Liver (tissue), 9 donors: ENCODE measurements around the gene ZBTB12. TPM values are rescaled to one million over a fixed set of nuclear protein-coding genes. Genes with fewer than 3 reads are reported as not detected.

Experiments
- DNase-seq: peaks from one replicate; pipeline ENCODE4 v3.0.0-alpha.2; 2017; ENCODE audit warnings: low spot score
- H3K27ac ChIP-seq, 2 donors: one replicate each; pipeline ENCODE4 v1.7.0; 2013; ENCODE audit warnings: inconsistent platforms in 2 of 2, low read length in 2 of 2, control low read depth in 1 of 2, low read depth in 1 of 2, mild to moderate bottlenecking in 1 of 2
- H3K27me3 ChIP-seq, 4 donors: one replicate each; pipeline versions ENCODE4 v1.6.1 to v1.7.0; 2013; ENCODE audit warnings: low read length in 3 of 4, inconsistent platforms in 1 of 4, mild to moderate bottlenecking in 1 of 4, moderate library complexity in 1 of 4; ENCODE audit not compliant: control insufficient read depth in 4 of 4, insufficient read depth in 4 of 4
- H3K36me3 ChIP-seq, 4 donors: one replicate each; pipeline versions ENCODE4 v1.6.1 to v1.7.0; 2013; ENCODE audit warnings: low read length in 3 of 4, mild to moderate bottlenecking in 3 of 4, low read depth in 1 of 4, moderate library complexity in 1 of 4; ENCODE audit not compliant: control insufficient read depth in 4 of 4, insufficient read depth in 3 of 4
- H3K4me1 ChIP-seq, 4 donors: one replicate each; pipeline versions ENCODE4 v1.6.1 to v1.7.0; 2013; ENCODE audit warnings: low read length in 3 of 4, mild to moderate bottlenecking in 3 of 4, moderate library complexity in 1 of 4; ENCODE audit not compliant: control insufficient read depth in 4 of 4, insufficient read depth in 4 of 4
- H3K4me3 ChIP-seq, 3 donors: one replicate each; pipeline versions ENCODE4 v1.6.1 to v1.7.0; 2013; ENCODE audit warnings: low read length in 3 of 3, control low read depth in 1 of 3, low read depth in 1 of 3, mild to moderate bottlenecking in 1 of 3
- H3K9ac ChIP-seq, 2 donors: one replicate each; pipeline ENCODE4 v1.7.0; 2013; ENCODE audit warnings: low read length in 2 of 2, mild to moderate bottlenecking in 2 of 2, moderate library complexity in 2 of 2, control low read depth in 1 of 2, low read depth in 1 of 2
- H3K9me3 ChIP-seq, 4 donors: one replicate each; pipeline versions ENCODE4 v1.6.1 to v1.7.0; 2013; ENCODE audit warnings: low read length in 3 of 4; ENCODE audit not compliant: control insufficient read depth in 4 of 4
- EGR1 ChIP-seq, 2 donors: IDR thresholded peaks; 2 replicates each; pipeline ENCODE4 v1.6.1; 2016 to 2018; ENCODE audit warnings: antibody characterized with exemption in 2 of 2, low read depth in 2 of 2
- FOXA1 ChIP-seq: IDR thresholded peaks from 2 replicates; pipeline ENCODE4 v1.6.1; 2016; ENCODE audit warnings: antibody characterized with exemption
- FOXA2 ChIP-seq: IDR thresholded peaks from 2 replicates; pipeline ENCODE4 v1.6.1; 2016; ENCODE audit warnings: antibody characterized with exemption
- GABPA ChIP-seq, 2 donors: IDR thresholded peaks in 1 of 2; conservative IDR thresholded peaks in 1 of 2; 2 replicates each; pipeline ENCODE4 v1.6.1; 2016; ENCODE audit warnings: antibody characterized with exemption in 2 of 2, mild to moderate bottlenecking in 1 of 2, moderate library complexity in 1 of 2
- HNF4A ChIP-seq, 2 donors: conservative IDR thresholded peaks; 2 replicates each; pipeline ENCODE4 v1.6.1; 2016; ENCODE audit warnings: antibody characterized with exemption in 2 of 2, mild to moderate bottlenecking in 2 of 2
- HNF4G ChIP-seq: IDR thresholded peaks from 2 replicates; pipeline ENCODE4 v1.6.1; 2016; ENCODE audit warnings: antibody characterized with exemption
- JUND ChIP-seq, 2 donors: IDR thresholded peaks; 2 replicates each; pipeline ENCODE4 v1.6.1; 2016; ENCODE audit warnings: antibody characterized with exemption in 2 of 2
- NR2F2 ChIP-seq: IDR thresholded peaks from 2 replicates; pipeline ENCODE4 v1.6.1; 2016; ENCODE audit warnings: antibody characterized with exemption
- RAD21 ChIP-seq, 2 donors: IDR thresholded peaks; 2 replicates each; pipeline ENCODE4 v1.6.1; 2016; ENCODE audit warnings: antibody characterized with exemption in 2 of 2, mild to moderate bottlenecking in 2 of 2
- RXRA ChIP-seq, 2 donors: IDR thresholded peaks; 2 replicates each; pipeline ENCODE4 v1.6.1; 2017 to 2018; ENCODE audit warnings: antibody characterized with exemption in 2 of 2, mild to moderate bottlenecking in 1 of 2
- SP1 ChIP-seq: IDR thresholded peaks from 2 replicates; pipeline ENCODE4 v1.6.1; 2018; ENCODE audit warnings: antibody characterized with exemption, mild to moderate bottlenecking
- TAF1 ChIP-seq: conservative IDR thresholded peaks from 2 replicates; pipeline ENCODE4 v1.6.1; 2016; ENCODE audit warnings: antibody characterized with exemption, mild to moderate bottlenecking
- YY1 ChIP-seq: IDR thresholded peaks from 2 replicates; pipeline ENCODE4 v1.6.1; 2016; ENCODE audit warnings: antibody characterized with exemption, mild to moderate bottlenecking
- WGBS: extraction: QIAGEN DNeasy Blood & Tissue Kit; methylation state at CpG from one replicate; pipeline ENCODE4 v1.1.7; 2013; 5-methylcytosine and 5-hydroxymethylcytosine counted together
- polyA plus RNA-seq, 2 donors: library from polyadenylated mRNA; stranded (reverse) in 1 of 2; unstranded in 1 of 2; fragments of 200-250 nt in 1 of 2; fragments of >200 nt in 1 of 2; fragmentation: Nextera tagmentation in 1 of 2; extraction: Ambion mirVana in 1 of 2; gene quantifications; one replicate each; pipeline versions ENCODE4 v1.2.1 to v1.2.3, GENCODE V29; 2013 to 2015
- total RNA-seq, 2 donors: library from RNA; depleted of rRNA; stranded (reverse); fragments of >200 nt; gene quantifications; one replicate each; pipeline ENCODE4 v1.2.3, GENCODE V29; 2014
- TF ChIP-seq, protein P1 (sequence below): IDR thresholded peaks from 2 replicates; pipeline ENCODE4 v1.6.1; 2016; ENCODE audit warnings: antibody characterized with exemption, mild to moderate bottlenecking
- TF ChIP-seq, protein P2 (sequence below): IDR thresholded peaks from 2 replicates; pipeline ENCODE4 v1.6.1; 2016; ENCODE audit warnings: antibody characterized with exemption
- TF ChIP-seq, protein P3 (sequence below): IDR thresholded peaks from 2 replicates; pipeline ENCODE4 v1.6.1; 2016; ENCODE audit warnings: antibody characterized with exemption
- TF ChIP-seq, protein P4 (sequence below): fragments of 150-350 bp; IDR thresholded peaks from 2 replicates; pipeline ENCODE4 v1.5.1; 2017; ENCODE audit warnings: improper control_type of control experiment, low read depth, low read length; ENCODE audit not compliant: missing input control
- TF ChIP-seq, protein P5 (sequence below): IDR thresholded peaks from 2 replicates; pipeline ENCODE4 v1.6.1; 2016; ENCODE audit warnings: antibody characterized with exemption
- donor health status: healthy.
- donor health status: healthy.
- donor health status: healthy.
- donor health status: healthy.
- donor health status: healthy.

ZBTB12 gene
- total and polyA plus RNA-seq, 4 donors = 0.25 to 2.3 (median 0.83) TPM; not detected in 1

DNA sequence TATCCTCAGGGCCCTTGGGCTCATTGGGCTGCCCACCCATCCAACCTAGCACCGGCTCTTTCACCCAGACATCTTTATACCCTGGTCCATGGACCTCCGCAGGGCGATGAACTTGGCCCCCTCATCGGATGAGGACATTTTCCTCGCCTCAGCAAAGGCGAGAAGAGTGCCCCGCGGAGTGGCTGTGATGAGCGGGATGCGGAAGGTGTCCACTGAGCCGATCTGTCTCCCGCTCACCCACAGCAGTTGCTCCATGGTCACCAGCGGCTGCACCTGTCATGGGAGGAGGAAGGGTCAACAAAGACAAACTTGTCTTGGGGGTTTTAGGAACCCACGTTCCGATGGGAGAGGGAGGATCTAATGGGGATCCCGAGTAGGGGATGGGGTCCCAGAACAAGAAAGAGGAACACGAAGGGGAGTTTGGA, 40.0 kb downstream of the ZBTB12 start:
- peak overlapping the region; percentile 64 to 86 (median 85) for H3K4me3 ChIP-seq
- no peaks in the 10 kb centered on the region for H3K27me3 ChIP-seq
- peaks cover 9 to 28% (median 12%) of the 10 kb centered on the region in 4 donors for H3K36me3 ChIP-seq
- peak overlapping the region; percentile 86 to 88 for H3K9ac ChIP-seq
- TF ChIP-seq GABPA (IDR thresholded peaks at IDR 0.05 in 1 of 2, conservative IDR thresholded peaks at IDR 0.05 in 1 of 2) (no peak), NR2F2 (no peak), HNF4G (no peak), EGR1 (IDR thresholded peaks at IDR 0.05; ENCODE audit: low read depth in 2 of 2) (no peak), RXRA (IDR thresholded peaks at IDR 0.05) (no peak), JUND (IDR thresholded peaks at IDR 0.05) (no peak)
- TF ChIP-seq, protein P1, sequence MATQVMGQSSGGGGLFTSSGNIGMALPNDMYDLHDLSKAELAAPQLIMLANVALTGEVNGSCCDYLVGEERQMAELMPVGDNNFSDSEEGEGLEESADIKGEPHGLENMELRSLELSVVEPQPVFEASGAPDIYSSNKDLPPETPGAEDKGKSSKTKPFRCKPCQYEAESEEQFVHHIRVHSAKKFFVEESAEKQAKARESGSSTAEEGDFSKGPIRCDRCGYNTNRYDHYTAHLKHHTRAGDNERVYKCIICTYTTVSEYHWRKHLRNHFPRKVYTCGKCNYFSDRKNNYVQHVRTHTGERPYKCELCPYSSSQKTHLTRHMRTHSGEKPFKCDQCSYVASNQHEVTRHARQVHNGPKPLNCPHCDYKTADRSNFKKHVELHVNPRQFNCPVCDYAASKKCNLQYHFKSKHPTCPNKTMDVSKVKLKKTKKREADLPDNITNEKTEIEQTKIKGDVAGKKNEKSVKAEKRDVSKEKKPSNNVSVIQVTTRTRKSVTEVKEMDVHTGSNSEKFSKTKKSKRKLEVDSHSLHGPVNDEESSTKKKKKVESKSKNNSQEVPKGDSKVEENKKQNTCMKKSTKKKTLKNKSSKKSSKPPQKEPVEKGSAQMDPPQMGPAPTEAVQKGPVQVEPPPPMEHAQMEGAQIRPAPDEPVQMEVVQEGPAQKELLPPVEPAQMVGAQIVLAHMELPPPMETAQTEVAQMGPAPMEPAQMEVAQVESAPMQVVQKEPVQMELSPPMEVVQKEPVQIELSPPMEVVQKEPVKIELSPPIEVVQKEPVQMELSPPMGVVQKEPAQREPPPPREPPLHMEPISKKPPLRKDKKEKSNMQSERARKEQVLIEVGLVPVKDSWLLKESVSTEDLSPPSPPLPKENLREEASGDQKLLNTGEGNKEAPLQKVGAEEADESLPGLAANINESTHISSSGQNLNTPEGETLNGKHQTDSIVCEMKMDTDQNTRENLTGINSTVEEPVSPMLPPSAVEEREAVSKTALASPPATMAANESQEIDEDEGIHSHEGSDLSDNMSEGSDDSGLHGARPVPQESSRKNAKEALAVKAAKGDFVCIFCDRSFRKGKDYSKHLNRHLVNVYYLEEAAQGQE = no peak
- TF ChIP-seq, protein P2, sequence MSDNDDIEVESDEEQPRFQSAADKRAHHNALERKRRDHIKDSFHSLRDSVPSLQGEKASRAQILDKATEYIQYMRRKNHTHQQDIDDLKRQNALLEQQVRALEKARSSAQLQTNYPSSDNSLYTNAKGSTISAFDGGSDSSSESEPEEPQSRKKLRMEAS = no peak
- DNase-seq = no peak
- WGBS = 48% methylated on average over 17 of the region's 17 CpGs
- no peaks in the 10 kb centered on the region for H3K9me3 ChIP-seq
- peaks cover 11 to 21% (median 17%) of the 10 kb centered on the region in 4 donors for H3K4me1 ChIP-seq
- peak overlapping the region; percentile 84 to 85 for H3K27ac ChIP-seq

DNA sequence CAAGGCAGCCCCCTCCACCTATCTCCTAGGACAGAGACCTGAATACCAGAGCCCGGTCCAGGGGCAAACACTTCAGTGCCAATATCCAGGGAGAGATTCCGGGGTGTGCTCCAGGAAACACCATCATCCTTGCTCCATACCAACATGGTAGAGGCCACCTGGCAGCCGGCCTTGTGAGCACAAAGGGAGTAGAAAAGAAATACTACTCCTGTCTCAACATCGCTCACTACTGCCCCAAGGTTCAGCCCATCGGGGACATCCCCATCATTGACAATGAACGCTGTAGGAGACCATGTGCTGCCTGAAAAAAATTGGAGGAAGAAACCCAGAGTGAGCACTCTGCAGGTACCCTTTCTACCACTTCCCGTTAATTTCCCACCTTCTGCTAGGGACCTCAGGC, 40.7 kb downstream of the ZBTB12 start:
- Histone ChIP-seq H3K27ac (no peak overlapping the region), H3K27me3 (no peaks in the 10 kb centered on the region), H3K9ac (no peak overlapping the region), H3K9me3 (no peaks in the 10 kb centered on the region), H3K4me3 (no peak overlapping the region), H3K36me3 (peaks cover 9 to 28% (median 12%) of the 10 kb centered on the region in 4 donors), H3K4me1 (peaks cover 11 to 21% (median 17%) of the 10 kb centered on the region in 4 donors)
- 94% methylated on average over 7 of the region's 7 CpGs for WGBS
- no peak for DNase-seq
- TF ChIP-seq, protein P3, sequence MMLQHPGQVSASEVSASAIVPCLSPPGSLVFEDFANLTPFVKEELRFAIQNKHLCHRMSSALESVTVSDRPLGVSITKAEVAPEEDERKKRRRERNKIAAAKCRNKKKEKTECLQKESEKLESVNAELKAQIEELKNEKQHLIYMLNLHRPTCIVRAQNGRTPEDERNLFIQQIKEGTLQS = no peak
- TF ChIP-seq TAF1 = no peak
- TF ChIP-seq, protein P4, sequence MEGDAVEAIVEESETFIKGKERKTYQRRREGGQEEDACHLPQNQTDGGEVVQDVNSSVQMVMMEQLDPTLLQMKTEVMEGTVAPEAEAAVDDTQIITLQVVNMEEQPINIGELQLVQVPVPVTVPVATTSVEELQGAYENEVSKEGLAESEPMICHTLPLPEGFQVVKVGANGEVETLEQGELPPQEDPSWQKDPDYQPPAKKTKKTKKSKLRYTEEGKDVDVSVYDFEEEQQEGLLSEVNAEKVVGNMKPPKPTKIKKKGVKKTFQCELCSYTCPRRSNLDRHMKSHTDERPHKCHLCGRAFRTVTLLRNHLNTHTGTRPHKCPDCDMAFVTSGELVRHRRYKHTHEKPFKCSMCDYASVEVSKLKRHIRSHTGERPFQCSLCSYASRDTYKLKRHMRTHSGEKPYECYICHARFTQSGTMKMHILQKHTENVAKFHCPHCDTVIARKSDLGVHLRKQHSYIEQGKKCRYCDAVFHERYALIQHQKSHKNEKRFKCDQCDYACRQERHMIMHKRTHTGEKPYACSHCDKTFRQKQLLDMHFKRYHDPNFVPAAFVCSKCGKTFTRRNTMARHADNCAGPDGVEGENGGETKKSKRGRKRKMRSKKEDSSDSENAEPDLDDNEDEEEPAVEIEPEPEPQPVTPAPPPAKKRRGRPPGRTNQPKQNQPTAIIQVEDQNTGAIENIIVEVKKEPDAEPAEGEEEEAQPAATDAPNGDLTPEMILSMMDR = no peak
- TF ChIP-seq NR2F2 = no peak
- no peak for TF ChIP-seq FOXA2
- TF ChIP-seq RAD21 (IDR thresholded peaks at IDR 0.05) = no peak
- TF ChIP-seq JUND (IDR thresholded peaks at IDR 0.05) = no peak
- TF ChIP-seq, protein P2 = no peak
- no peak for TF ChIP-seq GABPA (IDR thresholded peaks at IDR 0.05 in 1 of 2, conservative IDR thresholded peaks at IDR 0.05 in 1 of 2)
- no peak for TF ChIP-seq HNF4A (conservative IDR thresholded peaks at IDR 0.05)
- TF ChIP-seq YY1 = no peak
- no peak for TF ChIP-seq SP1
- no peak for TF ChIP-seq FOXA1
- TF ChIP-seq, protein P5, sequence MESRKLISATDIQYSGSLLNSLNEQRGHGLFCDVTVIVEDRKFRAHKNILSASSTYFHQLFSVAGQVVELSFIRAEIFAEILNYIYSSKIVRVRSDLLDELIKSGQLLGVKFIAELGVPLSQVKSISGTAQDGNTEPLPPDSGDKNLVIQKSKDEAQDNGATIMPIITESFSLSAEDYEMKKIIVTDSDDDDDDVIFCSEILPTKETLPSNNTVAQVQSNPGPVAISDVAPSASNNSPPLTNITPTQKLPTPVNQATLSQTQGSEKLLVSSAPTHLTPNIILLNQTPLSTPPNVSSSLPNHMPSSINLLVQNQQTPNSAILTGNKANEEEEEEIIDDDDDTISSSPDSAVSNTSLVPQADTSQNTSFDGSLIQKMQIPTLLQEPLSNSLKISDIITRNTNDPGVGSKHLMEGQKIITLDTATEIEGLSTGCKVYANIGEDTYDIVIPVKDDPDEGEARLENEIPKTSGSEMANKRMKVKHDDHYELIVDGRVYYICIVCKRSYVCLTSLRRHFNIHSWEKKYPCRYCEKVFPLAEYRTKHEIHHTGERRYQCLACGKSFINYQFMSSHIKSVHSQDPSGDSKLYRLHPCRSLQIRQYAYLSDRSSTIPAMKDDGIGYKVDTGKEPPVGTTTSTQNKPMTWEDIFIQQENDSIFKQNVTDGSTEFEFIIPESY = no peak
- no peak for TF ChIP-seq HNF4G
- TF ChIP-seq, protein P1 = no peak
- no peak for TF ChIP-seq EGR1 (IDR thresholded peaks at IDR 0.05; ENCODE audit: low read depth in 2 of 2)
- no peak for TF ChIP-seq RXRA (IDR thresholded peaks at IDR 0.05)
